IPS DF 4.7 (cell line): ENCODE measurements around the gene TPPP.

Source experiments
- DNase-seq: peaks from one replicate; pipeline ENCODE4 v3.0.0-alpha.2; 2013; ENCODE audit warnings: low spot score; ENCODE audit errors: extremely low read depth

Gene TPPP

GRCh38 chr5:626850-627249, 66.3 kb downstream of the TPPP start:
- DNase-seq: no peak

DNA sequence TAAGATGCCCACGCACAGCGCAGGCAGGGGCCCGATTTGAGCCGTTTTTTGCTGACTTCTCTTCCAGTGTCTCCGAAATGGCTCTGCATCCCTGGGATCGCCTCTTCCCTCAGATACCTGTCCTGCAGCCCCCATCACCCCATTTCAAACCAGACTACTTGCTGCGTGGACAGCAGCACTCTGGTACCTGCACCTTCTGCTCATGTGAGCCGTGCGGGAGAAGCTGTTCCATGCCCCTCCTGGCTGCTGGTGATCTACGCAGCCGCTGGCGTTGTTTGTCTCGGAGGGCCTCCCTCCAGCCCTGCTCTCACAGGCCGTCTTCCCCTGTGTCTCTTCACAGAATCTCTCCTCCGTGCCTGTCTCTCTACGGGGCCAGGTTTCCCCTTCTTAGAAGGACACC, 67.6 kb downstream of the TPPP start:
- DNase-seq: no peak

- DNase-seq: no peak
Measured at GRCh38 chr5:624951-625230, 68.3 kb downstream of the TPPP start.

GRCh38 chr5:624118-624950, 68.8 kb downstream of the TPPP start:
- DNase-seq: no peak

DNA sequence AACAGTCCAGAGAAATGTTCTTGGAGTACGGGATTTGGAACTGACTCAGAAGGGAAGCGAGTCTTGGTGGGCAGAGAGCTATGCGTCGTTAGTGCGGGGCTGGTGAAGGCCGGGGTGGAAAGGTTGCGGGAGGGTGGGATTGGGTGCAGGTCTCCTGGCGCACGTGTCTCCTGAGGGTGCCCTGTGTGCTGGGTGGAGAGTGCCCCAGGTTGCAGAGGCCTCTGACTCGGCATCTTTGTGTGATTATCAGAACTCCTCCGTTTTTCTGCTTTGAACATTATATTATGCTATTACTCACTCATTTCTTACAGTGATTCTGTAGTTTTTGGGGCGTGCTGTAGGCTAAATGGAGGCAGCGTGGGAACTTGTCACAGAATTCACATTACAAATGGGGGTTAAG, 69.6 kb downstream of the TPPP start:
- DNase-seq: no peak

DNA sequence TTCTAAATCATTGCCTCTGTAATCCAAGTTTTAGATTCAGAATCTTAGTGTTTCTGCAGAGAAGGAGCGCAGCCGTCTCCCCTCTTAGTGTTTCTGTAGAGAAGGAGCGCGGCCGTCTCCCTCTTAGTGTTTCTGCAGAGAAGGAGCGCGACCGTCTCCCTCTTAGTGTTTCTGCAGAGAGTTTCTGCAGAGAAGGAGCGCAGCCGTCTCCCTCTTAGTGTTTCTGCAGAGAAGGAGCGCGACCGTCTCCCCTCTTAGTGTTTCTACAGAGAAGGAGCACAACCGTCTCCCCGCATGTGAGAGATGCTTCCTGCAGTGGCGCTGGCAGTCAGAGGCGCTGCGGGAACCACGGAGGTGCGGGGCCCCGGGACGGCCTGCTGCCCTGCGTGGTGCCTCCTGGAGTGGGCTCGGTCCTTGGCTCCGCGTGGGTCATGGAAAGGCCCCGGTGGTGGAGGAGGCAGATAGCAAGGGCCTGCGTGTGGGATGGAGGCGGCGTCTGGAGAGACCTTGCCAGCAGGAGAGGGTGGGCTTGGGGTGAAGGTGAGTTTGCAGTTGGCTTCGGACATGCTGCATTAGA, 70.1 kb downstream of the TPPP start:
- DNase-seq: no peak

- DNase-seq: no peak
Measured at GRCh38 chr5:622359-622758, 70.8 kb downstream of the TPPP start.

DNA sequence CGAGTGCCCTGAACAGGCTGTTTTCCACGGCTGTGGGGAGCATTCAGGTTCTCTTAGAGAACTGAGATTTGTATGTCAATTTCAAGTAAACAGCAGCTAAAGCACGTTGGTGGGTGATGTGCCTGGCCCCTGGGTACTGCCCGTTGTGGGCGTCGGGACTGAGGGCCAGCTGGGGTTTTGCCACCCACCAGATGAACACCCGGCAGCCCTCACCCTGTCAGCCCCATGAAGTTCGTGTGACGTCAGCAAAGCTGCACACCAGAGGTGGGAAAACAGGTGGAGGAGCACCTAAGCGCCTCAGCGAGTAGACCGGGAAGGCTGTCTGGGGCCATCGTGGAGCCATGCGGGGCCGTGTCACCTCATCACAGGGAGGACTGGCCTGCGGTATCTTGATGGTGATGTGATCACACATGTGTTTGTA, 71.8 kb downstream of the TPPP start:
- no peak for DNase-seq

DNA sequence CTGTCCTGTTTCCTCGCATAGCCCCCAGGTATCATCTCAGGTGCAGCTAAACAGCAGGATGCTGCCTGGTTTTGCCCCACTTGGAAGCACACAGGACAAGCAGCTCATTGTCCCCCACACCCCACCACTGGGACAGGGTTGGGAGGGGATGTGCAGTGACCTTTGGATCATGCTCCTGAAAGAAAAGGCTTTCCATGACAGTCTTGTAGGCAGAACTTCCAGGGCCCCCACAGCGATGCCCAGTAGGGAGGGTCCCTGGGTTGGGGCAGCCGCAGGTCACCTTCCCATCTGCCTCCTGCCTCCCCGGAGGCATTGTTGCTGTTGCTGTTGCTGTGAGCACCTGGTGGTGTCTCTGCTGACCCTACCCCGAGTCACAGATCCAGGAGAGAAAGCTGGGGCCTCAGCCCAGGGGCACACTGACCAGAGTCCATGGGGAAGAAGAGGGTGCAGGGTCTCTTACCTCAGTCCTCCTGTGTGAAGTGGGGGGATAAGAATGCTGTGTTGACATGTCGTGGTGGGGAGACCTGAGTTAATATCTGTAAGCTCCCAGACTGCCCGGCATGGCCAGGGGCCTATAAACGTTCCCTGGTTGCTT, 72.5 kb downstream of the TPPP start:
- no peak for DNase-seq

DNA sequence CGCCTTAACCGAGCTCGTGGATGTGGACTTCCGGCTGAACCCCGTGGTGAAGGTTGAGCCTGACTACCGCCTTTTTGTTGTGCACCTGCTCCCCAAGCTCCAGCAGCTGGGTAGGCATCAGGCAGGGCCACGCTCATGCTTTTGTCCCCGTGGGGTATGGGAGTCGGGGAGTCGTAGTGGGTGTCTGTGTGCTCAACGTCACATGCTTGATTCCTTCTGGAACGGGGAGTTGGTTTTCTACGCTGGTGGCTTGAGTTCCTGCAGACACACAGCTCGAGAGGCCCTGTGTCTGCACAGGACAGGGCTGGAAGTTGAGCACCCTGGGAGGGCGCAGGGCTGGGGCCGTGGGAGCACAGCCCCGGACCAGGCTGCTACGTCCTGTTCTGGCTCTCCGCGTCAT, 73.0 kb downstream of the TPPP start:
- no peak for DNase-seq

- DNase-seq: no peak
Measured at GRCh38 chr5:619444-619843, 73.7 kb downstream of the TPPP start.

- DNase-seq: no peak
Measured at GRCh38 chr5:618450-618849, 74.7 kb downstream of the TPPP start.

- DNase-seq: no peak
Measured at GRCh38 chr5:617896-618295, 75.3 kb downstream of the TPPP start.

DNA sequence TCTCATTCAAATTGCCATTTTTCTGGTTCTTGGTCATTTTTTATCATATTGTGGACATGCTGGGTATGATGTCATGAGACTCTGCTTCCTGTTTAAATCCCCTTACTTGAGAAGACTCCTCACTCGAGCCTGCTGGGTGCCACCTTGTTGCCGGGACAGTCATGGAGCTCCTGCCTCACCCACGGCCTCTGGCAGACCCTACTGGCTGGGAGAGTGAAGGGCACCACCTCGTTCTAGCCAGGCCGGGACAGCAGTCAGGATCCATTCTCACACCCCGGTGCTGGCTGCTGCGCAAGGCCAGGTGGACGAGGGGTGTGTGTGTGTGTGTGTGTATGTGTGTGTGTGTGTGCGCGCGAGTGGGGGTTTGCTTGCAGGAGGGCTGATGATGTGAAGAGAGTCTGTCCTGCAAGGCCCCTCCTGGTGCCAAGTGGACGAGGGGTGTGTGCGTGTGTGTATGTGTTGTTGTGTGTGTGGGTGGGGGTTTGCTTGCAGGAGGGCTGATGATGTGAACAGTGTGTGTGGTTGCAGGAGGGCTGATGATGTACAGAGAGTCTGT, 76.6 kb downstream of the TPPP start:
- no peak for DNase-seq

GRCh38 chr5:612498-613424, 80.4 kb downstream of the TPPP start:
- no peak for DNase-seq

- no peak for DNase-seq
Measured at GRCh38 chr5:611731-612486, 81.2 kb downstream of the TPPP start, which contains the start of gene CEP72. TSS of gene CEP72 (plus strand) at chr5:612340. CDS start at chr5:612362, 22 bp downstream.

DNA sequence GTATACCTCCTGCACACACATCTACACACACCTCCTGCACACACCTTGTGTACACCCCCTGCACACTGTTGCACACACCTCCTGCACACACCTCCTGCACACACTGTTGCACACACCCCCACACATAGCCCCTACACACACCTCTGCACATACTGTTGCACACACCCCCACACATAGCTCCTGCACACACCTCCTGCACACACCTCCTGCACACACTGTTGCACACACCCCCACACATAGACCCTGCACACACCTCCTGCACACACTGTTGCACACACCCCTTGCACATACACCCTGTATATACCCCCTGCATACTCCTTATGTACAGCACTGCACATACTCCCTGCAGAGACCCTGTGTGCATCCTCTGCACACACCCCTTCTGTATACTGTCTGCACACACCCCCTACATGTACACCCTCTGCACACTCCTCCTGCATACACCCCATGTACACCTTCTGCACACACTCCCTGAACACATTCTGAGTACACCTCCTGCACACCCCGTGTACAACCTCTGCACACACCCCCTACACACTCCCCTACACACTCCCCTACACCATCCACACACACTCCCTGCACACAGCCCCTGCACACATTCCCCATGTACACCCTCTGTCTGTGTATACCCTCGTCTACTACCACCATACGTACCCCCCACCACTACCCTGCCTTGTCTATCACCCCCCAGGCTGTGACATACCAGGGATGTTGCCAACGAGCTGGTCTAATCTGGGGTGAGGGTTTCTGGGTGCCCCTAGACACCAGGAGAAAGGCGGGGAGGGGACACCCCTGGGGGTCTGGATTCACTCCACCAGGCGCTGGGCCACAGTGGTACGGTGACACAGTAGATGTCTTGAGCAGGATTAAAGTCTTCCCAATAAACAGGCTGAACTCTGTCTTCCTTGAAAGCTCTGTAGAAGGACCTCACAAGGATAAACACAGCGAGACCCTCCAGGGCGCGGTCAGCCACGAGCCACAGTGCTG, 82.1 kb downstream of the TPPP start:
- DNase-seq: no peak

DNA sequence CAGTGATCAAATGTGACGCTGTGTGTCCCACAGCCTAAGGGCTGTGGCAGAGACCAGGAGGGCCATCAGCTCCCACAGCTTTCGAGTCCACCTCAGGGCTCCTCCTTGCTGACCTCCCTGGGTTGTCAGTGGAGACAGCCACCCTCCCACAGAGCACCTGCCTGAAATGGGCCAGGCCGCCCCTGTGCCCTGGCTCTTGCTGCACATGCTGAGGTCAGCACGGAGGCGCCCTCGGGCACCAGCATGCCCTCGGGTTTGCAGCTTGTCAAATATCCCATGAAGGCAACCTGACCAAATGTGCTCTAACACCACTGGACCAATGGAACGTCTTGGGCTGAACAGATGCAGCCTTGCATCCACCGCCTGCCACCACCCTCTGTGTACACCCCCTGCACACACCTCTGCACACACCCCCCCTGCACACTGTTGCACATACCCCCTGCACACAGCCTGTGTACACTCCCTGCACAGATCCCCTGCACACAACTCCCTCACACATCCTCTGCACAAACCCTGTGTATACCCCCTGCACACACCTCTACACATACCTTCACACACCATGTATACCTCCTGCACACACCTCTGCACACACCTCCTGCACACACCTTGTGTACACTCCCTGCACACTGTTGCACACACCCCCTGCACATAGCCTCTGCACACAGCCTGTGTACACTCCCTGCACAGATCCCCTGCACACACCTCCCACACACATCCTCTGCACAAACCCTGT, 83.0 kb downstream of the TPPP start:
- no peak for DNase-seq
